Measurements from ENCODE around the gene CHST11.
"Not testable (repeated sequence)": the region's sequence is repeated elsewhere in the genome, so short reads cannot be mapped to it uniquely, and the experiment has no call there.

CHST11 gene

GRCh38 chr12:104506676-104507401, 50.1 kb downstream of the CHST11 start:
- peak; percentile 89 for DNase-seq

DNA sequence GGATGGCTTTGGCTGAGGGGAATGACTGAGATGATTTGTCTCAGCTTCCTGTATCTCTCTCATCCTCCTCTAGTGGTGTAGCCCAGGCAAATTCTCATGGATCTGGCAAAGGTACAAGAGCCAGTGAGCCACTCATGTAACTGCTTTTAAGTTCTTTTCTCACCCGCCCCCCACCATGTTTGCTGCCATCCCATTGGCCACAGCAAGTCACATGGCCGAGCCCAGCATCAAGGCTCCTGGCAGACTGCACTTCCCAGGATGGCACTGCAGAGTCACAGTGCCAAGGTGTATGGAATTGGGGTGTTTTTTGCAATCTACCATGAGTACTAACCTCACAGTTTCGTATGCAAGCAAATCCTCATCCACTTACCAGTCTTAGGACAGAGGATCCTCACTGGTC, 50.9 kb downstream of the CHST11 start:
- no peak for DNase-seq

DNA sequence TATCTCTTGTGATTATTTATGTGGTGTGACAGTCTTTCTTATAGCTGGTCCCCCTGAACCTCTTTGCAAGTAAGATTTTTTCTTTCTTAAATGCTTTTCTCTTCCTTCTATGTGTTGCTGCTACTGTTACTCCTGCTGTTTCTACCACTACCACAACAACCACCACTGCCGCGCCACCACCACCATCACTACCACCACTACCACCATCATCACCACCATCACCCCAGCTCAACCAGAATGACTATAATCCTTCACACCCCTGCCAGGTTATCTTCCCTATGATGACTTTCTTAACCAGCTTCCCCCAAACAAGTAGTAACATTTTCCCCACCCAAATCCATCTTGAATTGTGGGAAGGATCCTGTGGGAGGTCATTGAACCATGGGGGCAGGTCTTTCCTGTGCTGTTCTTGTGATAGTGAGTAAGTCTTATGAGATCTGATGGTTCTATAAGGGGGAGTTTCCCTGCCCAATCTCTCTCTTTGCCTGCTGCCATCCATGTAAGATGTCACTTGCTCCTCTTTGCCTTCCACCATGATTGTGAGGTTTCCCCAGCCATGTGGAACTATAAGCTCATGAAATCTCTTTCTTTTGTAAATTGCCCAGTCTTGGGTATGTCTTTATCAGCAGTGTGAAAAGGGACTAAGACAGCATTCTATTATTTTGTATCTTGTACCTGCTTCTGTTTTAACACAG, 52.2 kb downstream of the CHST11 start:
- no peak for DNase-seq

DNA sequence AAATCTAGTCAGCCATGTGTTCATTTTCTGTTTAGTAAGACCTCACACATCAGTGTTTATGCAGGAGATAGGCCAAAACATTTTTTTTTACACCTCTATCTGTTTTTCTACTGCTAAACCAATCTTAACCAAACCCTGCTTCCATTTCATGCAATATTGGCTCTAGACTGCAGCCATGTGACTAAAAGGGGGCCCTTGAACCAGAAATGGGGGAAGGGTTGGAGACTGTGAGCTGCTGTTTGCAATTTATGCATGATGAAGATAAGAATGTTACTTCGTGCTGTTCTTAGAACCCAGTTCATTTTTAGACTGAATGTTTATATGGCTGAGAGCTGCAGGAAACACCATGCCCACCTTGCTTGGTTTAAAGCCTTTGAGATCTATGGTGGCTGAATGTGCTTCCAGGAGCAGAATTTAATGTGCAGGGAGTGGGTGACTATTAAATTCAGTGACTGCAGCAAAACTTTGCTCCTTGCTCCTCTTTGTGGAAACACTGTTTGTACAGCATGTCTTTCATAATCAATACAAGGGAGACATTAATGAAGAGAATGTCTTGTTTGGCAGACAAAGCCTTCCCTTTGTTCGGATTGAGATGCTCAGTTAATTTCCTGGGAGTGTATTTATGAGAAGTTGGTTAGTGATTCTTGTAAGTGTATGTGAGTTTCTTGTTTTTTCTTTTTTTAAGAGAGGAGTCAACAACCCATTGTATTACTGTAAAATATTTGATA, 53.6 kb downstream of the CHST11 start:
- DNase-seq, result no peak

GRCh38 chr12:104510873-104511440, 54.2 kb downstream of the CHST11 start:
- no peak for DNase-seq

- DNase-seq, result no peak
These were observed 56.9 kb downstream of the CHST11 start for GRCh38 chr12:104513681-104514080.

- DNase-seq, result no peak
These were observed 57.5 kb downstream of the CHST11 start for GRCh38 chr12:104514092-104514810.

DNA sequence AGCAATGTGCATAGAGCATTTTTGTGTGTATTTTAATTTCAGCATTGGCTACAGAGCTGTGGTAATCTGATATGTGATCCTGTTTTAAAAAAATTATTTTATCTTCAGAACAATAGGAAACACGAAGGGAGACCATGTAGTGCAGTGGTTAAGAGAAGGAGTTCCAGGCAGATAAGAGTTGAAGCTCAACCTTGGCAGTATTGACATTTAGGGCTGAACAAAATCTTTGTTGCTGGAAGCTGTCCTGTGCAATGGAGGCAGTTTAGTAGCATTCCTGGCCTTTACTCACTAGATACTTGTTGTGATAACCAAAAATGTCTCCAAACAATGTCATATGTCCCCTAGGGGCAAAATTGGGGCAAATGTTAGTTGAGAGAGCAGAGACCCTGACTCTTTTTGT, 59.2 kb downstream of the CHST11 start:
- DNase-seq, result no peak

DNA sequence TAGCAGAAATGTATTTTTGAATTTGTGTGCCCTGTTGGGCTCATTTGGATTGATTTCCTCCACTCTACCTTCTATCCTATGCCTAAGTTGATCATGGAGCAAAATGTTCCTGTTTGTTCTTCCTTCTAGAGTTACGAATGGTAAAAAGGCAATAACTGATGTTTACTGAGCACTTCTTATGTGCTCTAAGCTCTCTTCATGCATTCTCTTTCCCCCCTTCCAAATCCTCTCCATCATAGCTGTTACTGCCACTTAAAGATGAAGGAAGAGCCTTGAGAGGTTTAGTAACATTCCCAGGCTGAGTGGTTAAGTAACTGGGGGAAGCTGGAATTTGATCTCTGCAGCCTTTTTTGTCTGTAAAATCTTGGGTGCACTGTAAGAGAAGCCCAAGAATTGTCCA, 60.1 kb downstream of the CHST11 start:
- DNase-seq, result no peak

GRCh38 chr12:104517880-104518279, 61.1 kb downstream of the CHST11 start:
- DNase-seq, result no peak

DNA sequence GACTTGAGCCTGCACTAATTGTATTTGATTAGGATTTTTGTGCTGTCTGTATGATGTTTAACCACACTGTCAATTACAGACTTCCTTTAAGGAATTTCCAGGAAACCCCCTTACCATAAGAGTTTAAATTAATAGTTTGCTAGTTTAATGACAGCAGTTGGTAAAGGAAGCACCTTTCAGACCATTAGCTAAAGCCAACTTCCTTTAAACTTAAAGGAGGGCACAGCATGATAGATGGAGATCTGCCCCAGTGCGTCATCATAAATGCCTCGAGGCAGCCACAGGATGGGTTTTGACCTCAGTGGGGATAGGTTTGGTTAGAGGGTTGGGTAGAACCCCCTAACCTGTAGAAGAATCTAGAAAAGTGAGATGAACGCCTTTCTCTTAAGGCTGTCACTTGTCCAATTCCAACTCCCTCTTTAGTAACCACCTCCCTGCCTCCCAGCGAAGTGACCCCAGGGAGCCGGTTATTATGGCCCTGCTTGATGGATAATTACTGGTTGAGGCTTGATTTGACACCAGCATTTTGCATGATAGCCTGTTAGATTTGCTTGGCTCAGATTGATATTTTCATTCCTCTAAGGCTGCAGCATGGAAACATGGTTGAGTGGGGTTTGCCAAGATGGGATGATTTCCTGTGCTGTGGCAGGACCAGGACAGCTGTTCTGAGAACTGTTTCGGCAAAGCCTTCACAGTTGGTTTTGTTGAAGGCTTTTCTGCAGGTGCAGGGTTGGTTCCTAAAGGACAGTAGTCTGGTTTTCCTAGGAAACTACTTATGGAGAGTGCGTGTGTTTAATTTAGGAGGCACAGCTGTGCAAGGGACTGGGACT, 62.7 kb downstream of the CHST11 start:
- DNase-seq, result peak; percentile 81

- DNase-seq, result peak; percentile 23
These were observed 63.6 kb downstream of the CHST11 start for GRCh38 chr12:104520242-104520900.

GRCh38 chr12:104521731-104522130, 65.0 kb downstream of the CHST11 start:
- DNase-seq, result no peak

DNA sequence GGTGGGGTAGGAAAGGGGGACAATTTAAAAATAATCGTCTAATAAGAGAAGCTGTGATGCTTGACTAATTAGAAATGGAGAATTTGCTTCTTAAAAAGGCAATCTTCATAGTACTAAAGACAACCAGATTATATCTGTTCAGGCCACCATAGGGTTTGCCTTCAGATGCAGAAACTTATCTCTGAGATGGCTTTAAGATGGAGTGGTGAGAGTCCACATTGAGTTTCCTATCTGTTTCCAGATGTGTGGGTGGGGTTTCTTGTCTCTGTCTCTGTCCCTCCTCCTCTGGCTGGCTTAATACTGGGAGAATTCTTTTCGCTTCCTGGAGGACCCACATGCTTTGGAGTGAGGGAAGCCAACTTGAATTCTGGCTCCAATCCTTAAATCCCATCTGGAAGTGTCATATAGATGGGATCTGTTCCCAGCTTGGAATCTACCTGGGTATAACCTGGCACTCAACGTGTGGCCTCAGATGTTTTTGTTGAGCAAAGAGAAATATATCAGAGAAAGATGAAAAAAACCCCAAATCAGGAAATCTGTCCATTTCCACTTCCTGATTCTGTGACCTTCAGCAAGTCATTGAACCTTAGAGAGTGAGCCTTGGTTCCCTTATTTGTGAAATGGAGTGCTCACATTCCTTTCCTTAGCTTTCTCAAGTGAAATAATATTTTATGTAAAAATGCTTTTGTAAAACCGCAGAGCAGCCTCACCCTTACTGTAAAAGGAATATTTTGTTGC, 66.4 kb downstream of the CHST11 start:
- no peak for DNase-seq

GRCh38 chr12:104524034-104524832, 67.5 kb downstream of the CHST11 start:
- DNase-seq, result peak; percentile 64

DNA sequence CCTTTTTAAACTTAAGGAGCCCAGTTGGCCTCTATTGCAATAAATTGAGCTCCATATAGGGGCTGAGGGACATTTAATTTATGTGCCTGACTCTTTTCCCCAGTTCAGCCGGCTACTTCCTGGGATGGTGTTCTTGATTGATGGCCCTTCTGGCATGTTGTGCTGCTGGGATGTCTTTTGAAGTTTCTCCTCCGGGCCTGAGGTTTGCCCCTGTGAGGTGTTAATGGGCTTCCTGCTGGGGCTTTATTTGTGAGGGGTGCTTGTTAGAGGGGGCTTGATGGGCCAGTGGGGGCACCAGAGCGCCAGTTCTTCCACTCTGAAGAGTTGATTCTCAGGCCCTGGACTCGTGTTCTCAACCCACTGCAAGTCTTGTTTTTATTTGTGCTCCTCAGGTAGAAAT, 69.6 kb downstream of the CHST11 start:
- peak; percentile 7 for DNase-seq

- DNase-seq, result no peak
These were observed 70.0 kb downstream of the CHST11 start for GRCh38 chr12:104526751-104527150.

- DNase-seq, result not testable (repeated sequence)
These were observed 70.9 kb downstream of the CHST11 start for GRCh38 chr12:104527653-104528052.

- no peak for DNase-seq
These were observed 72.6 kb downstream of the CHST11 start for GRCh38 chr12:104529130-104529874.

All from NCI-H69 (cell line).